Loucy (cell line): ENCODE data around the gene RNF32.

Experiments
- CTCF ChIP-seq: fragments of 200-600 bp; sonication (generic); conservative IDR thresholded peaks from 2 replicates; pipeline ENCODE4 v1.5.1; 2014; ENCODE audit warnings: mild to moderate bottlenecking, antibody characterized with exemption, low read length
- EZH2phosphoT487 ChIP-seq: fragments of 200-600 bp; IDR thresholded peaks from 2 replicates; pipeline ENCODE4 v1.6.1; 2018; ENCODE audit warnings: antibody characterized with exemption, mild to moderate bottlenecking, moderate library complexity, borderline replicate concordance

- TF ChIP-seq CTCF (no peak), EZH2phosphoT487 (no peak)
Measured at GRCh38 chr7:156620291-156620675, 20.3 kb upstream of the RNF32 start.
